CD14-positive monocyte (primary cell): ENCODE data around the gene THSD7A. TPM values are rescaled to one million over a fixed set of nuclear protein-coding genes. Genes with fewer than 3 reads are reported as not detected.

Experiments
- DNase-seq, 3 donors: peaks; one replicate each; pipeline ENCODE4 v3.0.0-alpha.2; 2011 to 2022
- H2AFZ ChIP-seq: 2 replicates; pipeline ENCODE4 v1.6.0; 2012; ENCODE audit warnings: mild to moderate bottlenecking, low read depth, low read length, inconsistent platforms; ENCODE audit not compliant: insufficient read depth, poor library complexity, severe bottlenecking
- H3K27ac ChIP-seq, 2 donors: 1 replicate in 1 of 2; 2 replicates in 1 of 2; pipeline ENCODE4 v1.5.1; 2012 to 2013; ENCODE audit warnings: low read length in 2 of 2, control low read depth in 1 of 2, inconsistent platforms in 1 of 2, low read depth in 1 of 2, mild to moderate bottlenecking in 1 of 2
- H3K27me3 ChIP-seq, 2 donors: one replicate each; pipeline versions ENCODE4 v1.6.0 to v1.6.1; 2011 to 2013; ENCODE audit warnings: low read length in 2 of 2; ENCODE audit not compliant: control insufficient read depth in 2 of 2, insufficient read depth in 2 of 2
- H3K36me3 ChIP-seq, 2 donors: replicated peaks in 1 of 2; 1 replicate in 1 of 2; 2 replicates in 1 of 2; pipeline versions ENCODE4 v1.5.1 to v1.6.1; 2012 to 2013; ENCODE audit warnings: low read length in 2 of 2, control low read depth in 1 of 2, inconsistent platforms in 1 of 2, mild to moderate bottlenecking in 1 of 2; ENCODE audit not compliant: insufficient read depth in 2 of 2, control insufficient read depth in 1 of 2
- H3K4me1 ChIP-seq, 2 donors: 1 replicate in 1 of 2; 2 replicates in 1 of 2; pipeline versions ENCODE4 v1.5.1 to v1.6.1; 2012 to 2013; ENCODE audit warnings: low read length in 2 of 2, control low read depth in 1 of 2, inconsistent platforms in 1 of 2, mild to moderate bottlenecking in 1 of 2, moderate library complexity in 1 of 2; ENCODE audit not compliant: insufficient read depth in 2 of 2, control insufficient read depth in 1 of 2
- H3K4me2 ChIP-seq: replicated peaks from 2 replicates; pipeline ENCODE3; 2012; ENCODE audit warnings: low read length, moderate library complexity, mild to moderate bottlenecking; ENCODE audit not compliant: poor library complexity, severe bottlenecking; ENCODE audit errors: extremely low read depth
- H3K4me3 ChIP-seq, 3 experiments: fragments of 200-600 bp in 1 of 3; sonication (generic) in 1 of 3; replicated peaks in 1 of 3; 1 replicate in 2 of 3; 2 replicates in 1 of 3; pipeline ENCODE4 v1.5.1; 2011 to 2013; ENCODE audit warnings: low read length in 3 of 3, mild to moderate bottlenecking in 3 of 3, control low read depth in 2 of 3, low read depth in 2 of 3, inconsistent platforms in 1 of 3, moderate library complexity in 1 of 3
- H3K79me2 ChIP-seq: 2 replicates; pipeline ENCODE4 v1.6.0; 2012; ENCODE audit warnings: mild to moderate bottlenecking, control low read depth, inconsistent platforms, low read length, moderate library complexity; ENCODE audit not compliant: insufficient read depth
- H3K9ac ChIP-seq: 2 replicates; pipeline ENCODE4 v1.6.0; 2017; ENCODE audit warnings: low read length, mild to moderate bottlenecking; ENCODE audit not compliant: insufficient read depth, poor library complexity, severe bottlenecking
- H3K9me3 ChIP-seq, 2 donors: replicated peaks in 1 of 2; 1 replicate in 1 of 2; 2 replicates in 1 of 2; pipeline versions ENCODE4 v1.5.1 to v1.6.1; 2012 to 2013; ENCODE audit warnings: low read length in 2 of 2, control low read depth in 1 of 2; ENCODE audit not compliant: control insufficient read depth in 1 of 2, insufficient read depth in 1 of 2
- H4K20me1 ChIP-seq: 2 replicates; pipeline ENCODE4 v1.6.0; 2012; ENCODE audit warnings: mild to moderate bottlenecking, low read length, control low read depth, moderate library complexity; ENCODE audit not compliant: insufficient read depth
- H3K27ac Mint-ChIP-seq, 7 donors: one replicate each; pipeline ENCODE4 v1.8.0; 2020; ENCODE audit warnings: mild to moderate bottlenecking in 7 of 7, mixed read lengths in 7 of 7, moderate library complexity in 6 of 7, inconsistent platforms in 2 of 7
- H3K27me3 Mint-ChIP-seq, 3 donors: one replicate each; pipeline ENCODE4 v1.8.0; 2021 to 2022; ENCODE audit warnings: low read depth in 3 of 3, mild to moderate bottlenecking in 3 of 3, mixed read lengths in 3 of 3, moderate library complexity in 3 of 3, inconsistent platforms in 1 of 3
- H3K36me3 Mint-ChIP-seq, 2 donors: one replicate each; pipeline ENCODE4 v1.8.0; 2020; ENCODE audit warnings: mixed read lengths in 2 of 2, inconsistent platforms in 1 of 2, mild to moderate bottlenecking in 1 of 2
- H3K4me1 Mint-ChIP-seq: one replicate; pipeline ENCODE4 v1.8.0; 2020; ENCODE audit warnings: mild to moderate bottlenecking, mixed read lengths
- H3K4me3 Mint-ChIP-seq, 2 donors: one replicate each; pipeline ENCODE4 v1.8.0; 2020; ENCODE audit warnings: mild to moderate bottlenecking in 2 of 2, mixed read lengths in 2 of 2, moderate library complexity in 1 of 2
- H3K9me3 Mint-ChIP-seq, 7 donors: one replicate each; pipeline ENCODE4 v1.8.0; 2020 to 2022; ENCODE audit warnings: mixed read lengths in 7 of 7, mild to moderate bottlenecking in 6 of 7, moderate library complexity in 6 of 7, inconsistent platforms in 2 of 7
- CTCF ChIP-seq: fragments of 200-600 bp; IDR thresholded peaks from one replicate; pipeline ENCODE4 v1.8.0; 2022; ENCODE audit warnings: antibody characterized with exemption, mild to moderate bottlenecking
- WGBS: methylation state at CpG from one replicate; pipeline ENCODE4 v1.1.5; 2013; ENCODE audit warnings: missing lambda C conversion rate; ENCODE audit not compliant: insufficient coverage; 5-methylcytosine and 5-hydroxymethylcytosine counted together
- intact Hi-C, 2 donors: fragments of 100-400 bp; cut with micrococcal nuclease; formaldehyde crosslinking; loops; one replicate each; pipeline versions ENCODE4 v1.15.0 to v1.15.1; 2023
- polyA plus RNA-seq, 3 donors: library from polyadenylated mRNA; depleted of rRNA in 1 of 3; unstranded in 2 of 3; stranded (reverse) in 1 of 3; fragments of 300-500 nt in 2 of 3; fragments of >200 nt in 1 of 3; fragmentation: Illumina TruSeq in 2 of 3; gene quantifications; 1 replicate in 2 of 3; 2 replicates in 1 of 3; pipeline ENCODE4 v1.2.3, GENCODE V29; 2012 to 2021

THSD7A gene
- polyA plus RNA-seq, 3 donors: under 0.01 TPM; not detected in 2

GRCh38 chr7:11768263-11768662, 63.7 kb downstream of the THSD7A start:
- H3K36me3 Mint-ChIP-seq: no peaks in the 10 kb centered on the region
- H3K27me3 Mint-ChIP-seq: no peaks in the 10 kb centered on the region
- no peaks in the 10 kb centered on the region for H3K4me1 Mint-ChIP-seq
- Histone ChIP-seq H3K36me3 (no peaks in the 10 kb centered on the region), H3K4me3 (no peak overlapping the region), H3K4me1 (no peaks in the 10 kb centered on the region), H3K27ac (no peak overlapping the region), H3K79me2 (no peaks in the 10 kb centered on the region), H3K9me3 (peaks cover 0 to 4% of the 10 kb centered on the region in 2 donors), H4K20me1 (no peaks in the 10 kb centered on the region), H3K9ac (no peak overlapping the region), H2AFZ (no peak overlapping the region), H3K27me3 (no peaks in the 10 kb centered on the region), H3K4me2 (no peak overlapping the region)
- H3K27ac Mint-ChIP-seq: no peak overlapping the region
- no peak for TF ChIP-seq CTCF
- DNase-seq: no peak
- intact Hi-C loops: no loop called here
- no CpG with 5 or more reads among the region's 5 CpGs for WGBS
- peaks cover 0 to 4% (median 2%) of the 10 kb centered on the region in 7 donors for H3K9me3 Mint-ChIP-seq
- no peak overlapping the region for H3K4me3 Mint-ChIP-seq

DNA sequence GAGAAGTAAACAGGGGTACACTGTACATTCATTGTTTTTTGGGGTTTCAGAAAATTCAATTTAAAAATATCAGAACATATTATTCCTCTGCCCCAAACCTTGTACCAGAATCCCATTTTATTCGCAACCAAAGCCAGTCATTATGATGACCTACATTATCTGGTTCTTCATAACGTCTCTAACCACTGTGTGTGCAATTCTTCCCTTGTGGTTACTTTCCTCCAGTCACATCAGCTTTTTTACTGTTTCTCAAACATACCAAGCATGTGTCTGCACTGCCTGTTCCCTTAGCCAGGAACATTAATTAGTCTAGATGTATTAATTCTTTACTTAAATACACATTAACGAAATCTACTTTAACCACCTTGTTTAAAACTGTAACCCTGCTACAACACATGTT, 64.8 kb downstream of the THSD7A start:
- Histone ChIP-seq H3K4me3 (no peak overlapping the region), H3K36me3 (no peaks in the 10 kb centered on the region), H3K79me2 (no peaks in the 10 kb centered on the region), H2AFZ (no peak overlapping the region), H4K20me1 (no peaks in the 10 kb centered on the region), H3K27me3 (no peaks in the 10 kb centered on the region), H3K4me2 (no peak overlapping the region), H3K9me3 (peaks cover 0 to 4% of the 10 kb centered on the region in 2 donors), H3K27ac (no peak overlapping the region), H3K4me1 (no peaks in the 10 kb centered on the region), H3K9ac (no peak overlapping the region)
- intact Hi-C loops: no loop called here
- Mint-ChIP-seq H3K4me3 (no peak overlapping the region), H3K36me3 (no peaks in the 10 kb centered on the region), H3K27ac (no peak overlapping the region), H3K4me1 (no peaks in the 10 kb centered on the region), H3K9me3 (peaks cover 0 to 3% (median 2%) of the 10 kb centered on the region in 7 donors), H3K27me3 (no peaks in the 10 kb centered on the region)
- no peak for DNase-seq
- 64% methylated on average over 2 of the region's 3 CpGs for WGBS
- no peak for TF ChIP-seq CTCF
